Panc1 (cell line): ENCODE measurements around the gene SV2B. TPM values are rescaled to one million over a fixed set of nuclear protein-coding genes. Genes with fewer than 3 reads are reported as not detected.

Experiments used
- ATAC-seq: fragments of 200-7000 bp; cut with Tn5 transposase; 2 replicates; pipeline ENCODE4 v1.9.1; 2020; ENCODE audit warnings: mild to moderate bottlenecking, moderate library complexity
- BruUV-seq: library from RNA; stranded (reverse); fragments of 400-500 nt; replicated peaks from 2 replicates; lab custom pipeline; 2021; lab: Mats Ljungman, UMichigan
- CTCF ChIA-PET: fragments of 300-600 bp; sonication (Branson Sonifier 250); formaldehyde crosslinking; loops from one replicate; lab custom pipeline; 2022; ENCODE audit warnings: antibody characterized with exemption; lab: Charles Lee
- POLR2A ChIA-PET: fragments of 300-600 bp; sonication (Branson Sonifier 250); formaldehyde crosslinking; loops from one replicate; lab custom pipeline; 2022; ENCODE audit warnings: antibody characterized with exemption; lab: Charles Lee
- DNase-seq: peaks from one replicate; pipeline ENCODE4 v3.0.0-alpha.2; 2010; ENCODE audit warnings: low read depth, low spot score
- H3K27ac ChIP-seq: 2 replicates; pipeline ENCODE4 v1.5.1; 2011; ENCODE audit warnings: mild to moderate bottlenecking, low read length, inconsistent platforms
- H3K27me3 ChIP-seq: fragments of 200-500 bp; sonication (Bioruptor generic); 2 replicates; pipeline ENCODE4 v1.6.0; 2014; ENCODE audit warnings: low read length, inconsistent platforms; ENCODE audit not compliant: control insufficient read depth, insufficient read depth
- H3K36me3 ChIP-seq: fragments of 200-500 bp; sonication (Bioruptor generic); 2 replicates; pipeline ENCODE4 v1.5.1; 2014; ENCODE audit warnings: inconsistent platforms, mild to moderate bottlenecking, low read length, moderate library complexity; ENCODE audit not compliant: control insufficient read depth, insufficient read depth
- H3K4me1 ChIP-seq: 2 replicates; pipeline ENCODE4 v1.5.1; 2011; ENCODE audit warnings: inconsistent platforms, mild to moderate bottlenecking, low read length, moderate library complexity; ENCODE audit not compliant: control insufficient read depth, insufficient read depth
- H3K4me3 ChIP-seq, 2 experiments: 2 replicates each; pipeline ENCODE4 v1.5.1; 2011 to 2012; ENCODE audit warnings: low read depth in 2 of 2, low read length in 2 of 2, mild to moderate bottlenecking in 2 of 2, inconsistent platforms in 1 of 2, moderate library complexity in 1 of 2
- H3K9me3 ChIP-seq: fragments of 200-500 bp; sonication (Bioruptor generic); 2 replicates; pipeline ENCODE4 v1.5.1; 2014; ENCODE audit warnings: low read depth, mild to moderate bottlenecking, inconsistent platforms, low read length, moderate library complexity; ENCODE audit not compliant: control insufficient read depth, insufficient read depth
- CTCF ChIP-seq: fragments of 450-650 bp; IDR thresholded peaks from 2 replicates; pipeline ENCODE4 v1.5.1; 2017; ENCODE audit warnings: mild to moderate bottlenecking
- POLR2AphosphoS5 ChIP-seq: IDR thresholded peaks from 2 replicates; pipeline ENCODE4 v1.6.1; 2012; ENCODE audit warnings: mild to moderate bottlenecking, low read depth, low read length, moderate library complexity
- REST ChIP-seq, 2 experiments: IDR thresholded peaks; 2 replicates each; pipeline ENCODE4 v1.6.1; 2011 to 2012; ENCODE audit warnings: low read depth in 2 of 2, control low read depth in 1 of 2, low read length in 1 of 2, mild to moderate bottlenecking in 1 of 2, moderate library complexity in 1 of 2; ENCODE audit not compliant: insufficient read depth in 1 of 2
- SIN3A ChIP-seq: IDR thresholded peaks from 2 replicates; pipeline ENCODE4 v1.6.1; 2012; ENCODE audit warnings: low read depth, mild to moderate bottlenecking, low read length, moderate library complexity, borderline replicate concordance; ENCODE audit not compliant: insufficient read depth
- TCF7L2 ChIP-seq: IDR thresholded peaks from 2 replicates; pipeline ENCODE4 v1.6.1; 2011; ENCODE audit warnings: mild to moderate bottlenecking, low read depth, low read length, inconsistent platforms
- in situ Hi-C: cut with HindIII; loops from 2 replicates; pipeline ENCODE4 v1.10.0; 2016; ENCODE audit warnings: low sequenced_read_pairs, low pct_unique_long_range_greater_than_20kb
- intact Hi-C: fragments of 100-400 bp; cut with micrococcal nuclease; formaldehyde crosslinking; loops from one replicate; pipeline ENCODE4 v1.10.0; 2022; ENCODE audit not compliant: unreplicated experiment
- total RNA-seq: library from RNA; stranded (reverse); gene quantifications from one replicate; pipeline ENCODE4 v1.2.1, GENCODE V29; 2021; ENCODE audit not compliant: unreplicated experiment

Gene SV2B
- total RNA-seq, 1 experiment from 2014 or later: not detected

- CTCF ChIA-PET: no interaction called here
These were observed 65.8 kb downstream of the SV2B start for GRCh38 chr15:91165850-91166249.

GRCh38 chr15:91168457-91168856 is 68.4 kb downstream of the SV2B start:
- ChIA-PET CTCF (no interaction called here), POLR2A (no interaction called here)
- DNase-seq (no peak), ATAC-seq (no peak)
- peaks cover 11% of the 10 kb centered on the region; the same call in 1 of the 2 replicates for H3K9me3 ChIP-seq
- H3K27me3 ChIP-seq: peaks cover 17% of the 10 kb centered on the region
- H3K27ac ChIP-seq: no peak overlapping the region
- in situ Hi-C loops (no loop called here), intact Hi-C loops (no loop called here)
- TF ChIP-seq TCF7L2: no peak
- no peak for TF ChIP-seq CTCF
- no peak for TF ChIP-seq SIN3A
- no peak for TF ChIP-seq REST (IDR thresholded peaks at IDR 0.05; ENCODE audit: insufficient read depth in 1 of 2, low read depth in 2 of 2, low read length in 1 of 2)
- no peak for TF ChIP-seq POLR2AphosphoS5
- H3K4me1 ChIP-seq: no peaks in the 10 kb centered on the region
- H3K4me3 ChIP-seq: no peak overlapping the region
- BruUV-seq: no TSS peak
- H3K36me3 ChIP-seq: no peaks in the 10 kb centered on the region

More at GRCh38 chr15:91165850-91166249, 65.8 kb downstream of the SV2B start:
- Histone ChIP-seq H3K27me3 (peaks cover 10% of the 10 kb centered on the region), H3K27ac (no peak overlapping the region), H3K9me3 (peaks cover 11% of the 10 kb centered on the region; the same call in 1 of the 2 replicates), H3K4me3 (no peak overlapping the region), H3K4me1 (no peaks in the 10 kb centered on the region), H3K36me3 (no peaks in the 10 kb centered on the region)
- TF ChIP-seq SIN3A (no peak), POLR2AphosphoS5 (no peak), CTCF (no peak), TCF7L2 (no peak), REST (IDR thresholded peaks at IDR 0.05; ENCODE audit: insufficient read depth in 1 of 2, low read depth in 2 of 2, low read length in 1 of 2) (no peak)
- no peak for ATAC-seq
- POLR2A ChIA-PET: no interaction called here
- DNase-seq: no peak
- in situ Hi-C loops: no loop called here
- intact Hi-C loops: no loop called here
- no TSS peak for BruUV-seq
